PC-9 (cell line): Measurements from ENCODE around the gene MLH1. TPM values are rescaled to one million over a fixed set of nuclear protein-coding genes. Genes with fewer than 3 reads are reported as not detected.
"Not testable (repeated sequence)": the region's sequence is repeated elsewhere in the genome, so short reads cannot be mapped to it uniquely, and the experiment has no call there.

ENCODE experiments used
- BruUV-seq: library from RNA; stranded (reverse); fragments of 400-500 nt; replicated peaks from 2 replicates; lab custom pipeline; 2021; lab: Mats Ljungman, UMichigan
- CTCF ChIA-PET: fragments of 300-600 bp; sonication (Branson Sonifier 250); formaldehyde crosslinking; loops from one replicate; lab custom pipeline; 2022; ENCODE audit warnings: antibody characterized with exemption; lab: Charles Lee
- POLR2A ChIA-PET: fragments of 300-600 bp; sonication (Branson Sonifier 250); formaldehyde crosslinking; loops from one replicate; lab custom pipeline; 2022; ENCODE audit warnings: antibody characterized with exemption; ENCODE audit not compliant: unreplicated experiment; lab: Charles Lee
- DNase-seq, 2 experiments: peaks; one replicate each; pipeline versions ENCODE4 v3.0.0 to v3.0.0-alpha.2; 2015 to 2022; ENCODE audit warnings: mixed read lengths in 1 of 2
- H2AFZ ChIP-seq: fragments of 200-600 bp; sonication (generic); 2 replicates; pipeline ENCODE4 v1.8.1; 2017; ENCODE audit warnings: antibody characterized with exemption
- H3F3A ChIP-seq: fragments of 200-600 bp; sonication (generic); 2 replicates; pipeline ENCODE4 v1.8.1; 2017; ENCODE audit warnings: antibody characterized with exemption, mild to moderate bottlenecking, low read depth; ENCODE audit not compliant: insufficient read depth
- H3K27ac ChIP-seq: fragments of 200-600 bp; sonication (generic); 2 replicates; pipeline ENCODE4 v1.6.1; 2016; ENCODE audit warnings: mixed run types
- H3K27me3 ChIP-seq: fragments of 200-600 bp; sonication (generic); 2 replicates; pipeline ENCODE4 v1.6.1; 2016; ENCODE audit warnings: low read depth, mixed run types; ENCODE audit not compliant: insufficient read depth
- H3K36me3 ChIP-seq: fragments of 200-600 bp; sonication (generic); 2 replicates; pipeline ENCODE4 v1.6.1; 2016; ENCODE audit warnings: low read depth, mixed run types
- H3K4me1 ChIP-seq: fragments of 200-600 bp; sonication (generic); replicated peaks from 2 replicates; pipeline ENCODE4 v1.6.1; 2016; ENCODE audit warnings: mixed run types; ENCODE audit not compliant: insufficient read depth
- H3K4me2 ChIP-seq: fragments of 200-600 bp; sonication (generic); 2 replicates; pipeline ENCODE4 v1.6.1; 2017; ENCODE audit warnings: mixed run types
- H3K4me3 ChIP-seq: fragments of 200-600 bp; sonication (generic); 2 replicates; pipeline ENCODE4 v1.6.1; 2016; ENCODE audit warnings: mixed run types
- H3K79me2 ChIP-seq: fragments of 200-600 bp; sonication (generic); 2 replicates; pipeline ENCODE4 v1.6.1; 2017; ENCODE audit warnings: low read depth, mixed run types
- H3K9me2 ChIP-seq: fragments of 200-600 bp; sonication (generic); 2 replicates; pipeline ENCODE4 v1.8.1; 2017; ENCODE audit warnings: mild to moderate bottlenecking; ENCODE audit not compliant: insufficient read depth
- H3K9me3 ChIP-seq: fragments of 200-600 bp; sonication (generic); 2 replicates; pipeline ENCODE4 v1.8.1; 2016; ENCODE audit warnings: low read depth; ENCODE audit not compliant: insufficient read depth
- H4K20me1 ChIP-seq: fragments of 200-600 bp; sonication (generic); 2 replicates; pipeline ENCODE4 v1.8.1; 2017; ENCODE audit not compliant: insufficient read depth
- CTCF ChIP-seq: fragments of 200-600 bp; sonication (generic); conservative IDR thresholded peaks from 2 replicates; pipeline ENCODE4 v1.6.1; 2017; ENCODE audit warnings: mixed run types, antibody characterized with exemption, mild to moderate bottlenecking, moderate library complexity
- EZH2 ChIP-seq: fragments of 200-600 bp; sonication (generic); IDR thresholded peaks from 2 replicates; pipeline ENCODE4 v1.8.0; 2017; ENCODE audit warnings: antibody characterized with exemption, low read depth
- intact Hi-C: fragments of 100-400 bp; cut with micrococcal nuclease; formaldehyde crosslinking; loops from one replicate; pipeline ENCODE4 v1.10.0; 2022; ENCODE audit not compliant: unreplicated experiment
- total RNA-seq: library from RNA; stranded (reverse); gene quantifications from 2 replicates; pipeline ENCODE4 v1.2.3, GENCODE V29; 2021

MLH1 gene
- total RNA-seq, 1 experiment from 2014 or later, result 30.9 TPM

DNA sequence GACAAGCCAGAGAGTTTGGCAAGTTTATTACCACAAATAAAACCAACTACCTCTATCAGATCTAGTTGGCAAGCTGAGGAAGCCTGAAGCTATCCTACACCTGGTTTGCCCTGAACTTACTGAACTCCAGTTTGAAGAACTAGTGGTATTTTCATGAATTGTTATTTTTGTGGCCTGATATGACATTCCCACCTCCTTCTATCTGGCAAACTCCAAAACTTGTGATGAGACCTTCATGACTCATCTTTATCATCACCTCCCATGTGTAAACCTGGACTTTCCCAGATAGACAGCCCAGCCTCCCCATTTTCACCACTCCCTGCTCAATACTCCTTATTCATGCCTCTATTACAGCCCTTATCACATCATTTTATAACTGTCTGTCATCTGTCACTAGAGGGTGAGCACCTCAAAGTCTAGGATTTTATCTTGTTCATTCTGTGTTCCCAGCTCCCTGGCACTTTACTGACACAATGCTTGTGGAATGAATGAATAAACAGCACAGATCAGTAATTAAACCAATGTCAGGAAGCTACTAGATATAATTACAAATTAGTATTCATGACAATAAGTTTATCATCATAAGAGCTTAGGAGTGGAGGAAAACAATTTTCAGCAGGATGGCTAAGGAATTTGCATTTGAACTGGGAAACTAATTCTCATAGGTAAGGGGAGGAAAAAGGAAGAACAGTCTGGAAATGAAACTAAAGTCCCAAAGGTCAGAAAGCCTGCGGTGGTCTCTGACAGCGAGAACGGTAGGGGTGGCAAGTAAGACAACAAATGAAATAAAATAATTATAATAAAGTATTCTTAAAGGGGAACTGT, 35.2 kb upstream of the MLH1 start:
- H4K20me1 ChIP-seq, result no peaks in the 10 kb centered on the region
- ChIA-PET POLR2A (no interaction called here), CTCF (interaction anchor here (0.9 to 1.4 kb wide), 3 partner anchors 86 to 992 kb away, joined by 3 to 5 read pairs (median 4); no protein-coding TSS in a partner anchor)
- H3K9me2 ChIP-seq, result no peaks in the 10 kb centered on the region
- TF ChIP-seq EZH2 (no peak), CTCF (no peak)
- intact Hi-C loops, result loop anchor here (1.0 to 10.0 kb wide), 5 partner anchors 53 to 993 kb away; no protein-coding TSS in a partner anchor
- no peak overlapping the region for H3K4me3 ChIP-seq
- H2AFZ ChIP-seq, result no peak overlapping the region
- no peaks in the 10 kb centered on the region for H3F3A ChIP-seq
- H3K27me3 ChIP-seq, result no peaks in the 10 kb centered on the region
- H3K36me3 ChIP-seq, result no peaks in the 10 kb centered on the region
- no peak for DNase-seq
- no peaks in the 10 kb centered on the region for H3K79me2 ChIP-seq
- H3K9me3 ChIP-seq, result no peaks in the 10 kb centered on the region
- no peak overlapping the region for H3K27ac ChIP-seq
- no peak overlapping the region for H3K4me2 ChIP-seq
- no peaks in the 10 kb centered on the region for H3K4me1 ChIP-seq
- no TSS peak for BruUV-seq

DNA sequence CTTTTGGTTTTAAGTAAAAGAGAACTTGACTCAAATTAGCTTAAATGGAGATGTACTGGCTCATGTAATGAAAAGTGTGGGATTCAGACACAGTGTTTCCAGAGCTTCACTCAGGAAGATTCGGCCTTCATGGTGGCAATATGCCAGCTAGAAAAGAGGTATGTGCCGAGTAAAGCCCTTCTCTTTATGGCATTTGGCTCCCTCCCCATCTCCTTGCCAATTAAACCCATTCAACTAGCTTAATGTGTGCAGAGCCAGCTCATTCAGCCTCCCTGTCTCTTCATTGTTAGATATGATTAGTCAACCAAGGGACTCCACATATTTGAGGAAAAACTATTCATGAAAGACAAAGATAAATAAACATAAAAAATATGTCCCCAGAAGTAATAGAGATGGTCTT, 33.5 kb upstream of the MLH1 start:
- ChIA-PET CTCF (interaction anchor here (0.6 kb wide), 2 partner anchors 191 to 980 kb away, joined by 5 read pairs; no protein-coding TSS in a partner anchor), POLR2A (interaction anchor here (0.6 to 0.7 kb wide), 2 partner anchors 178 to 528 kb away, joined by 5 to 7 read pairs; no protein-coding TSS in a partner anchor)
- H4K20me1 ChIP-seq, result no peaks in the 10 kb centered on the region
- TF ChIP-seq EZH2, result no peak
- TF ChIP-seq CTCF, result no peak
- H3K4me3 ChIP-seq, result no peak overlapping the region
- DNase-seq, result no peak
- no peaks in the 10 kb centered on the region for H3K79me2 ChIP-seq
- H2AFZ ChIP-seq, result no peak overlapping the region
- no peaks in the 10 kb centered on the region for H3K9me2 ChIP-seq
- H3F3A ChIP-seq, result no peaks in the 10 kb centered on the region
- H3K9me3 ChIP-seq, result no peaks in the 10 kb centered on the region
- no peaks in the 10 kb centered on the region for H3K27me3 ChIP-seq
- no peak overlapping the region for H3K27ac ChIP-seq
- intact Hi-C loops, result loop anchor here (2.0 to 10.0 kb wide), 4 partner anchors 55 to 995 kb away; no protein-coding TSS in a partner anchor
- no peaks in the 10 kb centered on the region for H3K4me1 ChIP-seq
- H3K36me3 ChIP-seq, result no peaks in the 10 kb centered on the region
- no peak overlapping the region for H3K4me2 ChIP-seq
- BruUV-seq, result no TSS peak

GRCh38 chr3:36960502-36960901, 32.8 kb upstream of the MLH1 start:
- CTCF ChIA-PET, result no interaction called here
- no peaks in the 10 kb centered on the region for H4K20me1 ChIP-seq
- TF ChIP-seq CTCF, result no peak

DNA sequence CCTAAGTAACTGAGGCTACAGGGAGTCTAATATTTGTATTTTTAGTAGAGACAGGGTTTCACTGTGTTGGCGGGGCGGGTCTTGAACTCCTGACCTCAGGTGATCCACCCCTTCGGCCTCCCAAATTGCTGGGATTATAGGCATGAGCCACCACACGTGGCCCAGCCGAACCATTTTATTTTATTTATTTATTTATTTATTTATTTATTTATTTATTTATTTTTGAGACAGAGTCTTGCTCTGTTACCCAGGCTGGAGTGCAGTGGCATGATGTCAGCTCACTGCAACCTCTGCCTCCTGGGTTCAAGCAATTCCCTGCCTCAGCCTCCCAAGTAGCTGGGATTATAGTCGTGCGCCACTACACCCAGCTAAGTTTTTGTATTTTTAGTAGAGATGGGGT, 30.3 kb upstream of the MLH1 start:
- H3K27ac ChIP-seq, DNase-seq, H3K4me1 ChIP-seq, H3K36me3 ChIP-seq, intact Hi-C loops, H3K4me3 ChIP-seq, H4K20me1 ChIP-seq, BruUV-seq, H3K27me3 ChIP-seq, H3K9me2 ChIP-seq, H3K79me2 ChIP-seq, POLR2A ChIA-PET, H3K4me2 ChIP-seq, H3K9me3 ChIP-seq, H3F3A ChIP-seq, H2AFZ ChIP-seq: not testable (repeated sequence)
- CTCF ChIA-PET, result interaction anchor here (0.6 kb wide), 1 partner anchor 262 kb away, joined by 3 read pairs; no protein-coding TSS in a partner anchor

More at GRCh38 chr3:36960502-36960901, 32.8 kb upstream of the MLH1 start:
- Histone ChIP-seq H3K4me1 (peaks cover 5% of the 10 kb centered on the region; the same call in 1 of the 2 replicates), H2AFZ (no peak overlapping the region), H3K27ac (no peak overlapping the region), H3K27me3 (no peaks in the 10 kb centered on the region), H3K9me3 (no peaks in the 10 kb centered on the region), H3K4me3 (no peak overlapping the region), H3K79me2 (no peaks in the 10 kb centered on the region), H3K4me2 (no peak overlapping the region), H3K36me3 (no peaks in the 10 kb centered on the region), H3K9me2 (no peaks in the 10 kb centered on the region), H3F3A (no peaks in the 10 kb centered on the region)
- POLR2A ChIA-PET, result no interaction called here
- no peak for DNase-seq
- no TSS peak for BruUV-seq
- intact Hi-C loops, result no loop called here
